Measurements from ENCODE around the gene MRTFB.

DNA sequence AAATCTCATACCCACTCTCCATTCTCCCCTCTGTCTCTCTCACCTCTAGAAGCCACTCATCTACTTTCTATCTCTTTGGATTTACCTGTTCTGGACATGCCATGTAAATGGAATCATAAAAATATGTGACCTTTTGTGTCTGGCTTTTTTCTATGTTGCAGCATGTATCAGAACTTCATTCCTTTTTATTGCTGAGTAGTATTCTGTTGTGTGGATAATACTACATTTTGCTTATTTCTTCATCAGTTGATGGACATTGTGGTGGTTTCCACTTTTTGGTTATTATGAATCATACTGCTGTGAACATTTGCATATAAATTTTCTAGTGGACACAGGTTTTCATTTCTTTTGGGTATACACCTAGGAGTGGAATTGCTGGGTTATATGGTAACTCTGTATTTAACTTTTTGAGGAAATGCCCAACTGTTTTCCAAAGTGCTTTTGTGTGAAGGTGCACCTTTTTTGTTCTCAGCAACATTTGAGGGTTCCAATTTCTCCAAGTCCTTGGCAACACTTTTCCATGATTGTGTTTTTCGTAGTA is 18.2 kb downstream of the MRTFB start:
- TF ChIP-seq EZH2phosphoT487 (IDR thresholded peaks at IDR 0.05; ENCODE audit: unreplicated experiment) = no peak
- TF ChIP-seq ZNF331 (CRISPR knock-in tag; IDR thresholded peaks at IDR 0.05; ENCODE audit: low read depth) = no peak
